Endodermal cell (in vitro differentiated cells): ENCODE results near the gene PSMD1. TPM values are rescaled to one million over a fixed set of nuclear protein-coding genes. Genes with fewer than 3 reads are reported as not detected.

Experiments used
- DNase-seq: peaks from one replicate; pipeline ENCODE4 v3.0.0-alpha.2; 2017
- H3K27ac ChIP-seq: 2 replicates; pipeline ENCODE4 v1.5.1; 2013; ENCODE audit warnings: mild to moderate bottlenecking, low read depth, low read length, moderate library complexity
- H3K27me3 ChIP-seq: 2 replicates; pipeline ENCODE4 v1.6.1; 2013; ENCODE audit warnings: mild to moderate bottlenecking, low read length, moderate library complexity; ENCODE audit not compliant: insufficient read depth, control insufficient read depth, poor library complexity, severe bottlenecking
- H3K36me3 ChIP-seq: 2 replicates; pipeline ENCODE4 v1.7.0; 2013; ENCODE audit warnings: mild to moderate bottlenecking, low read length, moderate library complexity; ENCODE audit not compliant: control insufficient read depth, insufficient read depth
- H3K4me1 ChIP-seq: one replicate; pipeline ENCODE4 v1.7.0; 2013; ENCODE audit warnings: low read length; ENCODE audit not compliant: control insufficient read depth, insufficient read depth
- H3K4me3 ChIP-seq: 2 replicates; pipeline ENCODE4 v1.5.1; 2013; ENCODE audit warnings: mild to moderate bottlenecking, low read length, moderate library complexity
- H3K9ac ChIP-seq: 2 replicates; pipeline ENCODE4 v1.6.1; 2013; ENCODE audit warnings: mild to moderate bottlenecking, low read length, moderate library complexity; ENCODE audit not compliant: poor library complexity, severe bottlenecking; ENCODE audit errors: extremely low read depth
- H3K9me3 ChIP-seq: 2 replicates; pipeline ENCODE4 v1.6.1; 2013; ENCODE audit warnings: mild to moderate bottlenecking, low read length, moderate library complexity; ENCODE audit not compliant: control insufficient read depth
- H3K27ac Mint-ChIP-seq: 2 replicates; pipeline ENCODE4 v1.8.0; 2020; ENCODE audit warnings: mixed read lengths
- H3K27me3 Mint-ChIP-seq: 2 replicates; pipeline ENCODE4 v1.8.0; 2021; ENCODE audit warnings: mild to moderate bottlenecking, mixed read lengths; ENCODE audit not compliant: insufficient read depth
- H3K36me3 Mint-ChIP-seq: 2 replicates; pipeline ENCODE4 v1.8.0; 2020; ENCODE audit warnings: low read depth, mixed read lengths
- H3K4me1 Mint-ChIP-seq: 2 replicates; pipeline ENCODE4 v1.8.0; 2020; ENCODE audit warnings: mixed read lengths
- H3K4me3 Mint-ChIP-seq: 2 replicates; pipeline ENCODE4 v1.8.0; 2020; ENCODE audit warnings: mild to moderate bottlenecking, moderate library complexity, mixed read lengths
- H3K9me3 Mint-ChIP-seq: 2 replicates; pipeline ENCODE4 v1.8.0; 2020; ENCODE audit warnings: mild to moderate bottlenecking, mixed read lengths
- WGBS, 2 experiments: methylation state at CpG; one replicate each; pipeline versions ENCODE4 v1.1.5 to v1.1.7; 2013; ENCODE audit warnings: missing lambda C conversion rate in 2 of 2, mixed read lengths in 1 of 2; ENCODE audit not compliant: insufficient coverage in 1 of 2, insufficient read length in 1 of 2; 5-methylcytosine and 5-hydroxymethylcytosine counted together
- total RNA-seq, 2 donors: library from RNA; stranded (reverse); fragmentation: NEBNext Ultra II Directional in 1 of 2; extraction: Animal tissue kit (Norgen Biotek cat#: 25700) in 1 of 2; gene quantifications; 2 replicates in 1 of 2; 3 replicates in 1 of 2; pipeline ENCODE4 v1.2.1, GENCODE V29; 2021
- TF ChIP-seq, protein P1 (sequence below): fragments of 200-600 bp; sonication (generic); conservative IDR thresholded peaks from 2 replicates; pipeline ENCODE4 v1.5.0; 2021; ENCODE audit warnings: antibody characterized with exemption, mild to moderate bottlenecking

The PSMD1 gene
- total RNA-seq, 2 donors from 2014 or later: 148 to 158 TPM

DNA sequence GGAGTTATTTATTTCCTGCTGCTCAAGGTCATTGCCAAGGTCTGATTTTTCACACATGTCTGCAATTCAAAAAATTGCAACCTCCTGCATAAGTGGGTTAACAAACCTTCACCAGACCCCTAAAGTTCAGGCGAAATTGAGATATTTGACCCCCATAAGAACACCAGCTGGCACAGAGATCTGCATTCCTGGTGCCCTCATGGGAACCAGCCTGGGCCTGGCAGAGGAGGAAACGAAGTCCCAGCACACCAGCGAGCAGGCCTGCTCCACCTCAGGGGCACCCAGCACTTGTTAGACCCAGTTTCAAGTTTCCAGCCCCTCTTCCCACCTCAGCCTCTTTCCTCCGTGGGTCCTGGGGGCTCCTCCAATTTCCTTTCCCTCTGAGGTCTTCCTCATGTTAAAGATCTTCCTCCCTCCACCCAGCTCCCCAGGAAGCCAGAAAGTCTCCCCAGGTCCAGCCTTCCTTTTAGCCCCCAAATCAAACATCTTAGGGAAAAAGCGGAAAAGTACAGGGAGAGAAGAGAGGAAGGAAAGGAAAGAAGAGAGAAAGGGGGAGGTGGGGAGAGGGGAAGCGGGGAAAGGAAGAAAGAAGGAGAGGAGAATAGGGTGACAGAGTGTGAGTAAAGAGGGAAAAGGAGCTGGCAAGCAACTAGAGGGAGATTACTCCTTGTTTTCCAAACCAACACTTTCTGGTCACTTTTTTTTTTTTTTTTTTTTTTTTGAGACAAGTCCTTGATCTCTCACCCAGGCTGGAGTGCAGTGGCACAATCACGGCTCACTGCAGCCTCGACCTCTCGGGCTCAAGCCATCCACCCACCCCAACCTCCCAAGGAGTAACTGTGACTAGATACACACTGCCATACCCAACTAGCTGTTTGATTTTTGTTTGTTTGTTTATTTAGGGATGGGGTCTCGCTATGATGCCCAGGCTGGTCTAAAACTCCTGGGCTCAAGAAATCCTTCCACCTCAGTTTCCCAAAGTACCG, 23.2 kb upstream of the PSMD1 start:
- H3K36me3 ChIP-seq: no peaks in the 10 kb centered on the region
- H3K27me3 ChIP-seq: peaks cover 57% of the 10 kb centered on the region
- Mint-ChIP-seq H3K9me3 (no peaks in the 10 kb centered on the region), H3K27me3 (peaks cover 57% of the 10 kb centered on the region), H3K27ac (no peak overlapping the region), H3K36me3 (no peaks in the 10 kb centered on the region), H3K4me3 (no peak overlapping the region), H3K4me1 (peaks cover 7% of the 10 kb centered on the region)
- H3K9me3 ChIP-seq: no peaks in the 10 kb centered on the region
- no peak overlapping the region for H3K27ac ChIP-seq
- no peak overlapping the region for H3K9ac ChIP-seq
- TF ChIP-seq, protein P1, sequence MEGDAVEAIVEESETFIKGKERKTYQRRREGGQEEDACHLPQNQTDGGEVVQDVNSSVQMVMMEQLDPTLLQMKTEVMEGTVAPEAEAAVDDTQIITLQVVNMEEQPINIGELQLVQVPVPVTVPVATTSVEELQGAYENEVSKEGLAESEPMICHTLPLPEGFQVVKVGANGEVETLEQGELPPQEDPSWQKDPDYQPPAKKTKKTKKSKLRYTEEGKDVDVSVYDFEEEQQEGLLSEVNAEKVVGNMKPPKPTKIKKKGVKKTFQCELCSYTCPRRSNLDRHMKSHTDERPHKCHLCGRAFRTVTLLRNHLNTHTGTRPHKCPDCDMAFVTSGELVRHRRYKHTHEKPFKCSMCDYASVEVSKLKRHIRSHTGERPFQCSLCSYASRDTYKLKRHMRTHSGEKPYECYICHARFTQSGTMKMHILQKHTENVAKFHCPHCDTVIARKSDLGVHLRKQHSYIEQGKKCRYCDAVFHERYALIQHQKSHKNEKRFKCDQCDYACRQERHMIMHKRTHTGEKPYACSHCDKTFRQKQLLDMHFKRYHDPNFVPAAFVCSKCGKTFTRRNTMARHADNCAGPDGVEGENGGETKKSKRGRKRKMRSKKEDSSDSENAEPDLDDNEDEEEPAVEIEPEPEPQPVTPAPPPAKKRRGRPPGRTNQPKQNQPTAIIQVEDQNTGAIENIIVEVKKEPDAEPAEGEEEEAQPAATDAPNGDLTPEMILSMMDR: no peak
- whole genome bisulfite sequencing, 2 experiments: 84 to 92% methylated on average over 2 to 11 of the region's 11 CpGs
- DNase-seq: no peak
- no peak overlapping the region for H3K4me3 ChIP-seq
- H3K4me1 ChIP-seq: no peaks in the 10 kb centered on the region

DNA sequence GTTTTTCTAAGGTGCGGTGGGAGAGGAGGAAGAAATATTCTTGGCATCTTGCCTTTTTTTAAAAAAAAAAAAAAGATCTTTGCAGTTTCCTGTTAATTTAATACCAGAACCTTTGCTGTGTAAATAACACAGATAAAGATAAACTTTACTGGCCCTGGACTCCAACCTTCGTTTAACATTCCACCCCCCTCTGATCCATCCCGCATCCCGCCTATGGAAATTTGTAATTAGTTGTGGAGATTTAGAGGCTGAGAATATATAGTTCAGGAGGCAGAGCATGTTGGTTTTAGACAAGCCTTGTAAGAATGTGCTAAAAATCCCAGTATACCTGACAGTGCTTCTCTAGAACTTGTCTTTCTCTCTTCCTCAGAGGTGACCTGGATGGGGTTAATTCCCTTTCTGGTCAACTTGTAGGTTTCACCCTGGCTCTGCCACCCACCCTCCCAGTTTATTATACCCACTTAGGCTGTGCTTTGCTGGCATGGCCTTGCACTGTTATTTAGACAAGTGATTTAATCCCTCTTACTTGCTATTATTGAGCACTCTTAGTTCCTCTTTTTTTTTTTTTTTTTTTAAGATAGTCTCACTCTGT, 22.3 kb upstream of the PSMD1 start:
- peaks cover 66% of the 10 kb centered on the region for H3K27me3 Mint-ChIP-seq
- H3K36me3 ChIP-seq: no peaks in the 10 kb centered on the region
- H3K9ac ChIP-seq: no peak overlapping the region
- H3K36me3 Mint-ChIP-seq: no peaks in the 10 kb centered on the region
- peaks cover 67% of the 10 kb centered on the region for H3K27me3 ChIP-seq
- no peaks in the 10 kb centered on the region for H3K4me1 ChIP-seq
- H3K4me1 Mint-ChIP-seq: peaks cover 10% of the 10 kb centered on the region
- no peak for DNase-seq
- H3K27ac Mint-ChIP-seq: no peak overlapping the region
- TF ChIP-seq, protein P1: no peak
- H3K9me3 Mint-ChIP-seq: no peaks in the 10 kb centered on the region
- H3K4me3 Mint-ChIP-seq: no peak overlapping the region
- WGBS, 2 experiments: 89% methylated on average over 4 of the region's 4 CpGs; no CpG with 5 or more reads in 1 of the 2 experiments
- H3K4me3 ChIP-seq: no peak overlapping the region
- no peaks in the 10 kb centered on the region for H3K9me3 ChIP-seq
- no peak overlapping the region for H3K27ac ChIP-seq

GRCh38 chr2:231036131-231036530, 20.5 kb upstream of the PSMD1 start:
- DNase-seq: no peak
- Mint-ChIP-seq H3K27ac (no peak overlapping the region), H3K27me3 (peaks cover 78% of the 10 kb centered on the region), H3K9me3 (no peaks in the 10 kb centered on the region), H3K4me1 (peaks cover 10% of the 10 kb centered on the region), H3K36me3 (no peaks in the 10 kb centered on the region), H3K4me3 (peak overlapping the region; percentile 29)
- Histone ChIP-seq H3K27me3 (peaks cover 80% of the 10 kb centered on the region), H3K9me3 (no peaks in the 10 kb centered on the region), H3K27ac (no peak overlapping the region), H3K4me3 (no peak overlapping the region), H3K9ac (no peak overlapping the region), H3K36me3 (no peaks in the 10 kb centered on the region), H3K4me1 (no peaks in the 10 kb centered on the region)
- 76 to 88% methylated on average over 4 of the region's 4 CpGs for WGBS, 2 experiments
- TF ChIP-seq, protein P1: no peak
